WTC11 (cell line): ENCODE data around the gene CDCA7.

Experiments
- CTCF ChIP-seq: fragments of 200-600 bp; IDR thresholded peaks from 2 replicates; pipeline ENCODE4 v1.8.0; 2022; ENCODE audit warnings: antibody characterized with exemption
- ETV6 ChIP-seq: sonication (generic); formaldehyde crosslinking; IDR thresholded peaks from 2 replicates; pipeline ENCODE4 v1.8.1; 2022; ENCODE audit warnings: mild to moderate bottlenecking, missing genetic modification reagents
- MAX ChIP-seq: sonication (generic); formaldehyde crosslinking; IDR thresholded peaks from 2 replicates; pipeline ENCODE4 v1.8.0; 2022; ENCODE audit warnings: mild to moderate bottlenecking, missing genetic modification reagents
- NR2C2 ChIP-seq: sonication (generic); formaldehyde crosslinking; IDR thresholded peaks from 2 replicates; pipeline ENCODE4 v1.8.0; 2022; ENCODE audit warnings: mild to moderate bottlenecking, missing genetic modification reagents
- TP53 ChIP-seq: sonication (generic); formaldehyde crosslinking; IDR thresholded peaks from 2 replicates; pipeline ENCODE4 v1.8.1; 2023; ENCODE audit warnings: mild to moderate bottlenecking, missing genetic modification reagents
- ZNF232 ChIP-seq: sonication (generic); formaldehyde crosslinking; IDR thresholded peaks from 2 replicates; pipeline ENCODE4 v1.8.0; 2022; ENCODE audit warnings: mild to moderate bottlenecking, missing genetic modification reagents
- ZNF263 ChIP-seq: sonication (generic); formaldehyde crosslinking; IDR thresholded peaks from 2 replicates; pipeline ENCODE4 v1.8.1; 2022; ENCODE audit warnings: low read depth, mild to moderate bottlenecking, moderate library complexity, missing genetic modification reagents

- TF ChIP-seq NR2C2 (CRISPR knock-in tag) (no peak), ZNF232 (CRISPR knock-in tag) (no peak), ZNF263 (CRISPR knock-in tag) (no peak), ETV6 (CRISPR knock-in tag) (no peak), CTCF (no peak), TP53 (CRISPR knock-in tag) (no peak), MAX (CRISPR knock-in tag) (no peak)
Measured at GRCh38 chr2:173387660-173388059, 33.0 kb downstream of the CDCA7 start.
